IMR-90 (cell line): Measurements from ENCODE around the gene AKAP17A. TPM values are rescaled to one million over a fixed set of nuclear protein-coding genes. Genes with fewer than 3 reads are reported as not detected.

Experiments used
- ATAC-seq: fragments of 200-7000 bp; cut with Tn5 transposase; 2 replicates; pipeline ENCODE4 v1.9.1; 2020; ENCODE audit warnings: low read depth, mild to moderate bottlenecking, moderate library complexity
- BruUV-seq: library from RNA; stranded (reverse); fragments of 400-500 nt; replicated peaks from 2 replicates; lab custom pipeline; 2021; lab: Mats Ljungman, UMichigan
- CTCF ChIA-PET: fragments of 300-600 bp; formaldehyde crosslinking; extraction: SDS; loops from one replicate; lab custom pipeline; 2021; ENCODE audit warnings: antibody characterized with exemption; lab: Yijun Ruan, JAX
- POLR2A ChIA-PET: fragments of 300-600 bp; sonication (Branson Sonifier 250); formaldehyde crosslinking; loops from one replicate; lab custom pipeline; 2022; ENCODE audit warnings: antibody characterized with exemption; ENCODE audit not compliant: unreplicated experiment; lab: Charles Lee
- DNase-seq: peaks from one replicate; pipeline ENCODE4 v3.0.0; 2013
- H2AFZ ChIP-seq: replicated peaks from 2 replicates; pipeline ENCODE3; 2013; ENCODE audit warnings: low read length, mild to moderate bottlenecking; ENCODE audit not compliant: poor library complexity
- H2AK5ac ChIP-seq: 2 replicates; pipeline ENCODE4 v1.6.1; 2013; ENCODE audit warnings: low read depth, low read length, inconsistent platforms
- H2AK9ac ChIP-seq: replicated peaks from 2 replicates; pipeline ENCODE3; 2013; ENCODE audit warnings: mild to moderate bottlenecking, low read depth, low read length, moderate library complexity; ENCODE audit not compliant: poor library complexity
- H2BK120ac ChIP-seq: 2 replicates; pipeline ENCODE4 v1.6.1; 2013; ENCODE audit warnings: low read depth, low read length, inconsistent platforms
- H2BK15ac ChIP-seq: 3 replicates; pipeline ENCODE4 v1.6.1; 2013; ENCODE audit warnings: low read depth, low read length, inconsistent platforms
- H2BK20ac ChIP-seq: 2 replicates; pipeline ENCODE4 v1.6.1; 2013; ENCODE audit warnings: low read depth, mild to moderate bottlenecking, inconsistent platforms, low read length, moderate library complexity
- H2BK5ac ChIP-seq: 2 replicates; pipeline ENCODE4 v1.6.1; 2013; ENCODE audit warnings: mild to moderate bottlenecking, low read depth, low read length, inconsistent platforms; ENCODE audit not compliant: poor library complexity, severe bottlenecking
- H3K14ac ChIP-seq: replicated peaks from 2 replicates; pipeline ENCODE4 v1.6.1; 2013; ENCODE audit warnings: low read depth, low read length, inconsistent platforms
- H3K18ac ChIP-seq: 2 replicates; pipeline ENCODE4 v1.6.1; 2013; ENCODE audit warnings: low read depth, low read length, control low read depth
- H3K23ac ChIP-seq: 2 replicates; pipeline ENCODE4 v1.6.1; 2013; ENCODE audit warnings: low read depth, low read length, inconsistent platforms
- H3K27ac ChIP-seq: 2 replicates; pipeline ENCODE4 v1.5.1; 2013; ENCODE audit warnings: mild to moderate bottlenecking, control low read depth, low read length; ENCODE audit not compliant: insufficient read depth
- H3K27me3 ChIP-seq: 2 replicates; pipeline ENCODE4 v1.6.1; 2013; ENCODE audit warnings: low read length; ENCODE audit not compliant: control insufficient read depth, insufficient read depth
- H3K36me3 ChIP-seq: 2 replicates; pipeline ENCODE4 v1.6.1; 2013; ENCODE audit warnings: low read length, mixed read lengths; ENCODE audit not compliant: control insufficient read depth, insufficient read depth
- H3K4ac ChIP-seq: 2 replicates; pipeline ENCODE4 v1.6.1; 2013; ENCODE audit warnings: low read depth, low read length, inconsistent platforms
- H3K4me1 ChIP-seq: 2 replicates; pipeline ENCODE4 v1.6.1; 2013; ENCODE audit warnings: low read length, mixed read lengths; ENCODE audit not compliant: control insufficient read depth, insufficient read depth
- H3K4me2 ChIP-seq: 2 replicates; pipeline ENCODE4 v1.6.1; 2013; ENCODE audit warnings: low read depth, mild to moderate bottlenecking, control low read depth, low read length, moderate library complexity
- H3K4me3 ChIP-seq: 2 replicates; pipeline ENCODE4 v1.5.1; 2013; ENCODE audit warnings: low read depth, mild to moderate bottlenecking, control low read depth, low read length, moderate library complexity; ENCODE audit not compliant: insufficient read depth
- H3K56ac ChIP-seq: 2 replicates; pipeline ENCODE4 v1.6.1; 2013; ENCODE audit warnings: low read length, inconsistent platforms; ENCODE audit not compliant: insufficient read depth; ENCODE audit errors: extremely low read depth
- H3K79me1 ChIP-seq, 2 experiments: 2 replicates each; pipeline ENCODE4 v1.6.1; 2013; ENCODE audit warnings: low read length in 2 of 2, inconsistent platforms in 1 of 2, low read depth in 1 of 2
- H3K9ac ChIP-seq: 2 replicates; pipeline ENCODE4 v1.6.1; 2013; ENCODE audit warnings: low read depth, low read length, control low read depth
- H3K9me1 ChIP-seq: 2 replicates; pipeline ENCODE4 v1.6.1; 2013; ENCODE audit warnings: low read length, inconsistent platforms; ENCODE audit not compliant: insufficient read depth
- H3K9me3 ChIP-seq: 2 replicates; pipeline ENCODE4 v1.6.1; 2013; ENCODE audit warnings: low read length; ENCODE audit not compliant: control insufficient read depth, insufficient read depth
- H4K20me1 ChIP-seq: 2 replicates; pipeline ENCODE4 v1.6.1; 2013; ENCODE audit warnings: low read length, inconsistent platforms; ENCODE audit not compliant: insufficient read depth
- H4K5ac ChIP-seq: 2 replicates; pipeline ENCODE4 v1.6.1; 2013; ENCODE audit warnings: mild to moderate bottlenecking, low read depth, low read length, control low read depth
- H4K8ac ChIP-seq, 2 experiments: 2 replicates each; pipeline ENCODE4 v1.6.1; 2013; ENCODE audit warnings: low read depth in 2 of 2, low read length in 2 of 2, control low read depth in 1 of 2, inconsistent platforms in 1 of 2
- H4K91ac ChIP-seq: 2 replicates; pipeline ENCODE4 v1.6.1; 2013; ENCODE audit warnings: low read depth, low read length, inconsistent platforms; ENCODE audit not compliant: insufficient read depth
- BHLHE40 ChIP-seq: fragments of 150-350 bp; IDR thresholded peaks from 2 replicates; pipeline ENCODE4 v1.6.1; 2016; ENCODE audit warnings: mild to moderate bottlenecking, low read depth, low read length
- CEBPB ChIP-seq: IDR thresholded peaks from 2 replicates; pipeline ENCODE4 v1.6.1; 2012; ENCODE audit warnings: low read depth, low read length, improper control_type of control experiment
- CHD1 ChIP-seq: IDR thresholded peaks from 2 replicates; pipeline ENCODE4 v1.6.1; 2012; ENCODE audit warnings: low read depth, low read length, improper control_type of control experiment
- CTCF ChIP-seq: conservative IDR thresholded peaks from 2 replicates; pipeline ENCODE4 v1.5.1; 2012; ENCODE audit warnings: mild to moderate bottlenecking, low read depth, low read length, improper control_type of control experiment
- FOS ChIP-seq: fragments of 150-350 bp; IDR thresholded peaks from 2 replicates; pipeline ENCODE4 v1.6.1; 2016; ENCODE audit warnings: low read depth, low read length
- MAZ ChIP-seq: IDR thresholded peaks from 2 replicates; pipeline ENCODE4 v1.6.1; 2012; ENCODE audit warnings: low read depth, mild to moderate bottlenecking, low read length, improper control_type of control experiment, moderate library complexity, borderline replicate concordance
- MXI1 ChIP-seq: IDR thresholded peaks from 2 replicates; pipeline ENCODE4 v1.6.1; 2012; ENCODE audit warnings: low read depth, mild to moderate bottlenecking, low read length, moderate library complexity, borderline replicate concordance
- NFE2L2 ChIP-seq: fragments of 150-350 bp; IDR thresholded peaks from 2 replicates; pipeline ENCODE4 v1.6.1; 2016; ENCODE audit warnings: low read depth, mild to moderate bottlenecking, low read length
- RAD21 ChIP-seq: IDR thresholded peaks from 2 replicates; pipeline ENCODE4 v1.6.1; 2012; ENCODE audit warnings: low read length, improper control_type of control experiment
- RCOR1 ChIP-seq: IDR thresholded peaks from 2 replicates; pipeline ENCODE4 v1.6.1; 2012; ENCODE audit warnings: mild to moderate bottlenecking, low read length, improper control_type of control experiment; ENCODE audit not compliant: insufficient replicate concordance
- SMC3 ChIP-seq: fragments of 150-350 bp; IDR thresholded peaks from 2 replicates; pipeline ENCODE4 v1.6.1; 2016; ENCODE audit warnings: low read depth, mild to moderate bottlenecking, antibody characterized with exemption, low read length, moderate library complexity
- WGBS, 2 experiments: methylation state at CpG; one replicate each; pipeline versions ENCODE4 v1.1.5 to v1.1.7; 2013; ENCODE audit warnings: missing lambda C conversion rate in 2 of 2; ENCODE audit not compliant: insufficient read length in 1 of 2; ENCODE audit errors: extremely low coverage in 2 of 2; 5-methylcytosine and 5-hydroxymethylcytosine counted together
- dilution Hi-C: fragments of 300-500 bp; cut with HindIII; formaldehyde crosslinking; loops from one replicate; pipeline ENCODE4 v1.14.3; 2018; ENCODE audit warnings: low sequenced_read_pairs; ENCODE audit not compliant: unreplicated experiment
- in situ Hi-C: fragments of 300-500 bp; cut with MboI; formaldehyde crosslinking; loops from 3 replicates; pipeline ENCODE4 v1.14.3; 2019; ENCODE audit warnings: low sequenced_read_pairs, inconsistent platforms, mixed read lengths
- intact Hi-C: fragments of 100-400 bp; cut with micrococcal nuclease; formaldehyde crosslinking; loops from 2 replicates; pipeline ENCODE4 v1.10.0; 2022
- polyA plus RNA-seq, 3 experiments: library from polyadenylated mRNA; depleted of rRNA; stranded (reverse); fragments of >200 nt; gene quantifications; 2 replicates each; pipeline ENCODE4 v1.2.3, GENCODE V29; 2012; ENCODE audit warnings: low replicate concordance in 1 of 3
- total RNA-seq: library from RNA; depleted of rRNA; stranded (reverse); fragments of >200 nt; gene quantifications from 2 replicates; pipeline ENCODE4 v1.2.3, GENCODE V29; 2012

Gene AKAP17A
- total and polyA plus RNA-seq, 2 of the 4 experiments (the other 2 are of a cell fraction) = 9.0 to 23.7 TPM

- peaks cover 5% of the 10 kb centered on the region; the same call in 1 of the 2 replicates for H3K9me3 ChIP-seq
- no peak for ATAC-seq
- H3K27me3 ChIP-seq = no peaks in the 10 kb centered on the region
- TF ChIP-seq NFE2L2 (no peak), MAZ (no peak), BHLHE40 (no peak), RCOR1 (no peak), CHD1 (no peak), CEBPB (no peak), MXI1 (no peak), CTCF (no peak), RAD21 (no peak), SMC3 (no peak), FOS (no peak)
- H2BK15ac ChIP-seq = no peak overlapping the region
- no peak overlapping the region for H3K4me3 ChIP-seq
- H2BK5ac ChIP-seq = no peak overlapping the region
- H3K18ac ChIP-seq = no peak overlapping the region
- no peak overlapping the region for H4K91ac ChIP-seq
- H3K27ac ChIP-seq = no peak overlapping the region
- no peak overlapping the region for H2BK120ac ChIP-seq
- H2AFZ ChIP-seq = no peak overlapping the region
- H3K9me1 ChIP-seq = peaks cover 4% of the 10 kb centered on the region; the same call in 1 of the 2 replicates
- dilution Hi-C loops = no loop called here
- no peak overlapping the region for H3K23ac ChIP-seq
- no peak overlapping the region for H3K4ac ChIP-seq
- no peaks in the 10 kb centered on the region for H3K4me1 ChIP-seq
- ChIA-PET POLR2A (no interaction called here), CTCF (no interaction called here)
- H2AK5ac ChIP-seq = no peak overlapping the region
- H3K4me2 ChIP-seq = no peak overlapping the region
- H2AK9ac ChIP-seq = no peak overlapping the region
- H3K14ac ChIP-seq = no peak overlapping the region
- H3K36me3 ChIP-seq = peaks cover 72% of the 10 kb centered on the region
- no peak overlapping the region for H2BK20ac ChIP-seq
- in situ Hi-C loops = no loop called here
- no peak overlapping the region for H3K56ac ChIP-seq
- intact Hi-C loops = no loop called here
- no peak overlapping the region for H3K9ac ChIP-seq
- H3K79me1 ChIP-seq = peaks cover 4 to 13% of the 10 kb centered on the region in 2 experiments; a peak in 3 of 4 replicates
- H4K5ac ChIP-seq = no peak overlapping the region
- WGBS, 2 experiments = 96% methylated on average over 22 of the region's 52 CpGs; no CpG with 5 or more reads in 1 of the 2 experiments
- no peak overlapping the region for H4K8ac ChIP-seq
- DNase-seq = no peak
- BruUV-seq = no TSS peak
- peaks cover 29% of the 10 kb centered on the region for H4K20me1 ChIP-seq
Measured at GRCh38 chrX:1600406-1601050, 9.1 kb downstream of the AKAP17A start.
